KOPT-K1 (cell line): ENCODE results near the gene TC2N.
A peak's percentile ranks its signal among the peaks of the same experiment; 100 is the strongest.

ENCODE experiments used
- H3K27ac ChIP-seq: fragments of 200-600 bp; sonication (generic); 2 replicates; pipeline ENCODE4 v1.5.1; 2016; ENCODE audit warnings: antibody characterized with exemption, mild to moderate bottlenecking, low read depth, low read length; ENCODE audit not compliant: poor library complexity, severe bottlenecking
- H3K36me3 ChIP-seq: fragments of 200-600 bp; sonication (generic); 2 replicates; pipeline ENCODE4 v1.5.1; 2017; ENCODE audit warnings: antibody characterized with exemption, mild to moderate bottlenecking, low read length, moderate library complexity; ENCODE audit not compliant: insufficient read depth
- H3K9me3 ChIP-seq: fragments of 200-600 bp; sonication (generic); 2 replicates; pipeline ENCODE4 v1.5.1; 2017; ENCODE audit warnings: antibody characterized with exemption, low read length, mild to moderate bottlenecking; ENCODE audit not compliant: insufficient read depth, poor library complexity, severe bottlenecking

TC2N gene

GRCh38 chr14:91896419-91896818, 29.1 kb upstream of the TC2N start:
- no peak overlapping the region for H3K27ac ChIP-seq
- no peaks in the 10 kb centered on the region for H3K9me3 ChIP-seq
- H3K36me3 ChIP-seq, result no peaks in the 10 kb centered on the region

GRCh38 chr14:91893669-91894068, 26.3 kb upstream of the TC2N start:
- H3K9me3 ChIP-seq, result no peaks in the 10 kb centered on the region
- no peaks in the 10 kb centered on the region for H3K36me3 ChIP-seq
- no peak overlapping the region for H3K27ac ChIP-seq

- no peaks in the 10 kb centered on the region for H3K9me3 ChIP-seq
- no peak overlapping the region for H3K27ac ChIP-seq
Measured at GRCh38 chr14:91893007-91893406, 25.7 kb upstream of the TC2N start.

GRCh38 chr14:91891721-91892220, 24.4 kb upstream of the TC2N start:
- Histone ChIP-seq H3K27ac (no peak overlapping the region), H3K9me3 (no peaks in the 10 kb centered on the region), H3K36me3 (no peaks in the 10 kb centered on the region)

More at GRCh38 chr14:91893007-91893406, 25.7 kb upstream of the TC2N start:
- H3K36me3 ChIP-seq, result no peaks in the 10 kb centered on the region

- Histone ChIP-seq H3K36me3 (no peaks in the 10 kb centered on the region), H3K9me3 (no peaks in the 10 kb centered on the region), H3K27ac (no peak overlapping the region)
Measured at GRCh38 chr14:91891101-91891500, 23.8 kb upstream of the TC2N start.

- H3K9me3 ChIP-seq, result no peaks in the 10 kb centered on the region
Measured at GRCh38 chr14:91890291-91890749, 23.0 kb upstream of the TC2N start.

GRCh38 chr14:91889477-91890211, 22.3 kb upstream of the TC2N start:
- Histone ChIP-seq H3K36me3 (no peaks in the 10 kb centered on the region), H3K27ac (peak overlapping the region; percentile 43), H3K9me3 (no peaks in the 10 kb centered on the region)

More at GRCh38 chr14:91890291-91890749, 23.0 kb upstream of the TC2N start:
- Histone ChIP-seq H3K36me3 (no peaks in the 10 kb centered on the region), H3K27ac (peak overlapping the region; percentile 43)

GRCh38 chr14:91888641-91889476, 21.5 kb upstream of the TC2N start:
- Histone ChIP-seq H3K36me3 (no peaks in the 10 kb centered on the region), H3K27ac (no peak overlapping the region), H3K9me3 (no peaks in the 10 kb centered on the region)

- Histone ChIP-seq H3K36me3 (no peaks in the 10 kb centered on the region), H3K27ac (no peak overlapping the region), H3K9me3 (no peaks in the 10 kb centered on the region)
Measured at GRCh38 chr14:91886961-91887360, 19.6 kb upstream of the TC2N start.

- Histone ChIP-seq H3K27ac (no peak overlapping the region), H3K9me3 (no peaks in the 10 kb centered on the region), H3K36me3 (no peaks in the 10 kb centered on the region)
Measured at GRCh38 chr14:91885839-91886238, 18.5 kb upstream of the TC2N start.

- no peaks in the 10 kb centered on the region for H3K9me3 ChIP-seq
- H3K36me3 ChIP-seq, result no peaks in the 10 kb centered on the region
- no peak overlapping the region for H3K27ac ChIP-seq
Measured at GRCh38 chr14:91885113-91885712, 17.9 kb upstream of the TC2N start.

GRCh38 chr14:91884664-91885063, 17.3 kb upstream of the TC2N start:
- H3K9me3 ChIP-seq, result no peaks in the 10 kb centered on the region
- no peaks in the 10 kb centered on the region for H3K36me3 ChIP-seq

GRCh38 chr14:91883753-91884152, 16.4 kb upstream of the TC2N start:
- H3K36me3 ChIP-seq, result no peaks in the 10 kb centered on the region
- H3K27ac ChIP-seq, result no peak overlapping the region
- no peaks in the 10 kb centered on the region for H3K9me3 ChIP-seq

More at GRCh38 chr14:91884664-91885063, 17.3 kb upstream of the TC2N start:
- H3K27ac ChIP-seq, result no peak overlapping the region

- Histone ChIP-seq H3K9me3 (no peaks in the 10 kb centered on the region), H3K36me3 (no peaks in the 10 kb centered on the region), H3K27ac (no peak overlapping the region)
Measured at GRCh38 chr14:91882776-91883175, 15.4 kb upstream of the TC2N start.

- Histone ChIP-seq H3K36me3 (no peaks in the 10 kb centered on the region), H3K9me3 (no peaks in the 10 kb centered on the region), H3K27ac (no peak overlapping the region)
Measured at GRCh38 chr14:91882369-91882768, 15.0 kb upstream of the TC2N start.
